Osteocyte (in vitro differentiated cells): ENCODE measurements around the gene PSKH1. TPM values are rescaled to one million over a fixed set of nuclear protein-coding genes. Genes with fewer than 3 reads are reported as not detected.

ENCODE experiments used
- DNase-seq: peaks from one replicate; pipeline ENCODE4 v3.0.0; 2021; ENCODE audit warnings: mixed read lengths; ENCODE audit not compliant: unreplicated experiment; ENCODE audit errors: extremely low spot score
- H3K27ac Mint-ChIP-seq: one replicate; pipeline ENCODE4 v1.8.0; 2021; ENCODE audit warnings: mild to moderate bottlenecking, mixed read lengths; ENCODE audit not compliant: unreplicated experiment
- H3K27me3 Mint-ChIP-seq: one replicate; pipeline ENCODE4 v1.8.0; 2021; ENCODE audit warnings: mixed read lengths; ENCODE audit not compliant: unreplicated experiment
- H3K36me3 Mint-ChIP-seq: one replicate; pipeline ENCODE4 v1.8.0; 2021; ENCODE audit warnings: mixed read lengths; ENCODE audit not compliant: unreplicated experiment
- H3K4me1 Mint-ChIP-seq: one replicate; pipeline ENCODE4 v1.8.0; 2021; ENCODE audit warnings: mixed read lengths; ENCODE audit not compliant: unreplicated experiment
- H3K4me3 Mint-ChIP-seq: one replicate; pipeline ENCODE4 v1.8.0; 2021; ENCODE audit warnings: mild to moderate bottlenecking, moderate library complexity, mixed read lengths; ENCODE audit not compliant: unreplicated experiment
- H3K9me3 Mint-ChIP-seq: one replicate; pipeline ENCODE4 v1.8.0; 2021; ENCODE audit warnings: mixed read lengths; ENCODE audit not compliant: unreplicated experiment
- total RNA-seq: library from RNA; stranded (reverse); gene quantifications from 2 replicates; pipeline ENCODE4 v1.2.1, GENCODE V29; 2021
- TF ChIP-seq, protein P1 (sequence below): fragments of 200-600 bp; sonication (generic); IDR thresholded peaks from 2 replicates; pipeline ENCODE4 v1.5.0; 2021; ENCODE audit warnings: antibody characterized with exemption, mild to moderate bottlenecking, moderate library complexity

PSKH1 gene
- total RNA-seq, 1 donor from 2014 or later: 45.5 TPM

DNA sequence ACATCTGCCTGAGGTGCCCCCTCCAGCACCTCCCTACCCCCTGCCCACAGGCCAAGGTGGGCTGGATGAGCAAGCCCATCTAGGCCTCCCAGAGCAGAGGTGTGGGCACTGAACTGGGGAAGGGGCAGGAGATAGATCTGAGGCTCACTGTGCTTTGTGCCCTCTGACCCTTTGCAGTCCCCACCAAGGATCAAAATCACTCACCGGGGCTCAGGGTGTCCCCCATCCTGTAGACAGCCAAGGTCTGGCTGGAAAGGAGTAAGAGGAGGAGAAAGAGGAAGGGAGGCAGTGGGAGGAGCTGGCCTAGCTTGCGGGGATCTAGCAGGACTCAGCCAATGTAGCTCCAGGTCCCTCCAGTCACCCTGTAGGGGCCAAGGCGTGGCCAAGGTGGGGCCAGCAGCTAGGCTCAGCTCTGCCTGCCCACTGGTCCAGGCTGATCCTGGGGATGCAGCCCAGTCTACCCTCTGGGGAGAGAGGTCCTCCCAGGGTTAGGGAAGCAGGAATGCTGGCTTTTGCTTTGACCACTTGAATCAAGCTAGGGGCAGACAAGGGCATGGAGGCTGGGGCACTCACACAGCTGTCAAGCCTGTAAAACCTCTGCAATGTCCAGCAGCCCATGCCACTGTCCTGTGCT, 73.6 kb downstream of the PSKH1 start:
- no peak for DNase-seq
- Mint-ChIP-seq H3K27ac (peak overlapping the region; percentile 95), H3K27me3 (no peaks in the 10 kb centered on the region), H3K4me1 (peaks cover 36% of the 10 kb centered on the region), H3K36me3 (peaks cover 17% of the 10 kb centered on the region), H3K9me3 (no peaks in the 10 kb centered on the region), H3K4me3 (peak overlapping the region; percentile 96)
- TF ChIP-seq, protein P1, sequence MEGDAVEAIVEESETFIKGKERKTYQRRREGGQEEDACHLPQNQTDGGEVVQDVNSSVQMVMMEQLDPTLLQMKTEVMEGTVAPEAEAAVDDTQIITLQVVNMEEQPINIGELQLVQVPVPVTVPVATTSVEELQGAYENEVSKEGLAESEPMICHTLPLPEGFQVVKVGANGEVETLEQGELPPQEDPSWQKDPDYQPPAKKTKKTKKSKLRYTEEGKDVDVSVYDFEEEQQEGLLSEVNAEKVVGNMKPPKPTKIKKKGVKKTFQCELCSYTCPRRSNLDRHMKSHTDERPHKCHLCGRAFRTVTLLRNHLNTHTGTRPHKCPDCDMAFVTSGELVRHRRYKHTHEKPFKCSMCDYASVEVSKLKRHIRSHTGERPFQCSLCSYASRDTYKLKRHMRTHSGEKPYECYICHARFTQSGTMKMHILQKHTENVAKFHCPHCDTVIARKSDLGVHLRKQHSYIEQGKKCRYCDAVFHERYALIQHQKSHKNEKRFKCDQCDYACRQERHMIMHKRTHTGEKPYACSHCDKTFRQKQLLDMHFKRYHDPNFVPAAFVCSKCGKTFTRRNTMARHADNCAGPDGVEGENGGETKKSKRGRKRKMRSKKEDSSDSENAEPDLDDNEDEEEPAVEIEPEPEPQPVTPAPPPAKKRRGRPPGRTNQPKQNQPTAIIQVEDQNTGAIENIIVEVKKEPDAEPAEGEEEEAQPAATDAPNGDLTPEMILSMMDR: no peak

DNA sequence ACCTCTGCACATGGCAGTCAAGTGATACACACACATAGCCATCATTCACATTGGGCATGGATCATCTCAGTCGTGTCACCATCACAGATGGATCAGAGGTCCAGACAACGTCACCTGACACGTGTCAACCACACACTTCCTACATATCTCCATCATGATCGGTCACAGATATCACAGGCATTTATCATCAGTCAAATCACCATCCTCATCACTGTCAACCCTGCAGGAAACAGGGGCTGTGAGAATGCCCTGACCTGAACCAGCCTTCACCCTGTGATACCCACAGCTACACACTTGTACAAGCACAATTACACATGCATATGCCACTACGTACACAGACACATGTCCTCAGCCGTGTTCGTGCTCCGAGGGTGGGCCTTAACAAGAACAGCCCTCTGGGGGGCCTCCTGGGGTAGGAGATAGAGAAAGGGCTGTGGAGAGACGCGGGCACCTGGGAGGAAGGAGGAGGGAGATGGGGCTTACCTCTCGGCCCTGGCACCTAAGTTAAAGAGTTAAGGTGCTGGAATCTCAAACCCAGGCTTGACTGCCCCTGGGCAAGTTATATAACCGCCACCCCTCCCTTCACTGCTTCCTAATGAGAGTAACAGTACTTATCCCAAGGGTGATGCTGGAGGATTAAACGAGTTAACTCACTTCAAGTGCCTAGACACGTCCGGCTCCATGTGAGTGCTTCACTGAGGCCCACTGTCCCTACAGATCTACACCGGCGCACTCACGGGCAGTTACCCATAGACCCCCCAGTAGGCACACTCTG, 74.3 kb downstream of the PSKH1 start:
- TF ChIP-seq, protein P1: no peak
- H3K9me3 Mint-ChIP-seq: no peaks in the 10 kb centered on the region
- no peaks in the 10 kb centered on the region for H3K27me3 Mint-ChIP-seq
- H3K4me3 Mint-ChIP-seq: peak overlapping the region; percentile 96
- H3K27ac Mint-ChIP-seq: peak overlapping the region; percentile 95
- DNase-seq: no peak
- peaks cover 10% of the 10 kb centered on the region for H3K36me3 Mint-ChIP-seq
- H3K4me1 Mint-ChIP-seq: peaks cover 36% of the 10 kb centered on the region

DNA sequence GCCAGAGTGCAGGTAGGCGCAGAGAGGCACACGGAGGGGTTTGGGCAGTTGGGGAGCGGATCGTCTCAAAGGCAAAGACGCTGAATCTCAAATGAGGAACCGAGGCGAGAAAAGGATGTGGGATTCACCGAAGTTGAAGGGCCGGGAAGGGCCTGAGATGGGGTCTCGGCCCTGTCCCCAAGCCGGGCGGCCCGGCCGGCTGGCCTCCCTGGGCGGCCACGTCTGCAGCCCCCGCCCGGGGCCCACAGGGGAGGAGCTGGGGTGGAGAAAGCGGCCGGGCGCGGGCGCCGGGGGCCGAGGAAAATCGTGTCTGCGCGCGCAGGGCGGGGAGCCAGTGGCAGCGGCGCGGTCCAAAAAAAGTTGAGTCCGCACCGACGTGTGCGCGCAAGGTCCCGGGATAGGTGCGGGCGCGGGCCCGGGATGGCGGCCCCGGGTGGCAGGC, 74.9 kb downstream of the PSKH1 start:
- Mint-ChIP-seq H3K4me3 (peak overlapping the region; percentile 96), H3K27me3 (no peaks in the 10 kb centered on the region), H3K27ac (peak overlapping the region; percentile 95), H3K4me1 (peaks cover 34% of the 10 kb centered on the region), H3K36me3 (peaks cover 4% of the 10 kb centered on the region), H3K9me3 (no peaks in the 10 kb centered on the region)
- DNase-seq: no peak
- TF ChIP-seq, protein P1: no peak

DNA sequence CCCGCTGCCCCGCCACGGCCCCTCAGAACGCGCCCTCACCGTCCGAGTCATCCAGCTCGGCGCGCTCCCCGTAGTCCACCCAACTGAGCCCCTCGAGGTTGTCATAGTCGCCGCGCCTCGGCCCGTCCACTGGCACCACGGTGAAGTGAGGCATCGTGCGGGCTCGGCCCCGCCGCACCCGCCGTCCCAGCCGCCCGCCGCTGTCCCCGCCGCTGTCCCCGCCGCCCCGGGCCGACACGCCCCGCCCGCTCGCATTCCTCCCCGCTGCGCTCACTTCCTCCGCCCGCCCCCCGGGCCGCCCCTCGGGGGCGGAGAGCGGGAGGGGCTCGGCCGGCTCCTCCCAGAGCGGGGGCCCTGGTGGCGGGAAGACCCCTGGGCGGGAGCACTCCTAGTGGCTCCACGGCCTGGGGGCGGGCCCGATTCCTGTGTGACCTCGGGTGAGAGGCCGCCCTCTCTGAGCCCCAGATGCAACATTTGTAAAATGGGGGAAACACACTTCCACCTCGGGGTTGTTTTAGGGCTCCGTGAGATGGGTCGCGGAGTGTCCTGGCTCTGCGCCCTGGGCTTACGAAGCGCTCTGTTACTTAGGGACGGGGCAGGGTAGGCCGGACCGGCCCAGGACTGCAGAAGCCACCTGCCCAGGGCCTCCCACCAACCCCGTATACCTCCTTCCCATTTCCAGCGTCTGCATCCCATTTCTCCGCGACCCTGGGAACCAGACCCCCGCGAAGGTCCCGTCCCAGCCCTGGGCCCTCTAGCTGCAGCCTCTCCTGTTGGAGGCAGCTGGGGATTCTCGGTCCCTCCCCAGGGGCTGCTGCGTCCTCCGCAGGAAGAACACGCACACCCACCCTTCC, 75.6 kb downstream of the PSKH1 start, which contains the start of gene SLC12A4:
Gene SLC12A4, minus strand, starts transcription at position 238 of the 854 bp plus-strand sequence. Its CDS starts 84 bp downstream, at position 154.
- Mint-ChIP-seq H3K9me3 (no peaks in the 10 kb centered on the region), H3K4me1 (peaks cover 33% of the 10 kb centered on the region), H3K27ac (peak within 1 kb of the TSS; percentile 95), H3K27me3 (no peaks in the 10 kb centered on the region), H3K36me3 (peaks cover 2% of the 10 kb centered on the region), H3K4me3 (peak within 1 kb of the TSS; percentile 96)
- peak; percentile 92 for DNase-seq
- TF ChIP-seq, protein P1: no peak
